ENCODE results near the gene SPEM2. TPM values are rescaled to one million over a fixed set of nuclear protein-coding genes. Genes with fewer than 3 reads are reported as not detected.
A peak's percentile ranks its signal among the peaks of the same experiment; 100 is the strongest.

Gene SPEM2
- total and polyA plus RNA-seq, 7 donors: 0.03 TPM; not detected in 6

DNA sequence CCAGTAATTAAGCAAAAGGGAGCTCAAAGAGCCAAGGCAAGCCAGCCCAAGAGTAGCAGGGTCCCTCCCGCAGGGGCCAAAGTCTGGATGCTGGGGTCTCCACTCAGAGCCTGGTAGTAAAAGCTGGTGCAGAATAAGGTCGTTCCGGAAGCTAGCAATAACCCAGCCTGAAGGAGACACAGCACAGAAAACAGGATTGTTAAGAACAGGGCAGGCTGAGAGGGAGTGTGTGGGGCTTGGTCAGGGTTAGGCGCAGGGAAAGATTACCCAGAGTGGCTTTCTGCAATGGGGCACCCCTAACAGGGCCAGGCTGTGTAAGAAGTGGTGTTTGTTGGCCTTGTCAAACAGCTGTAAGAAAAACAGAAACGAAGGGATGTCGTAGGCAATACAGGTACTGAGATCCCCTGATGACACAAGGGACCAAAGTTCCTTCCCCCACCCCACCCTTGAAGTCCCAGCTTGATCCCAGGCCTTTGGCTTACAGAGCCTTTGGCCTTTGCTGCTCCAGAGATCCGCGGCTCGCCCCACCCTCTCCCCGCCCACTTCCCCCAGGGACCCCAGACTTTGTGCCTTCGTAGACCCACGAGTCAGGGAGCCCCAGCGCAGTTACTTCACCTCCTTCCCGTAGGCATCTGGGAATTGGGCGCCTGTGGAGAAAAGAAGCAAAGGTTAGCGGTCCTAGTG, 22.2 kb upstream of the SPEM2 start:
- Histone ChIP-seq H3K9me3 (no peaks in the 10 kb centered on the region), H3K36me3 (ENCODE audit: insufficient read depth in 1 of 2, low read depth in 1 of 2) (peaks cover 0 to 7% of the 10 kb centered on the region in 2 donors), H3K4me3 (peak overlapping the region; percentile 73), H3K27ac (peak overlapping the region; percentile 75), H3K4me1 (peaks cover 9% of the 10 kb centered on the region), H3K27me3 (ENCODE audit: insufficient read depth in 3 of 3, low read length in 2 of 3) (no peaks in the 10 kb centered on the region)
- 10 to 11% (median 10%) methylated on average over 16 of the region's 16 CpGs for WGBS, 3 donors
- no peak for TF ChIP-seq CTCF (IDR thresholded peaks at IDR 0.05)
- DNase-seq (peak; percentile 76 to 83), ATAC-seq (peak in 2 of 4 donors; percentile 2 to 6)
- intact Hi-C loops (cut with DNase I): no loop called here

DNA sequence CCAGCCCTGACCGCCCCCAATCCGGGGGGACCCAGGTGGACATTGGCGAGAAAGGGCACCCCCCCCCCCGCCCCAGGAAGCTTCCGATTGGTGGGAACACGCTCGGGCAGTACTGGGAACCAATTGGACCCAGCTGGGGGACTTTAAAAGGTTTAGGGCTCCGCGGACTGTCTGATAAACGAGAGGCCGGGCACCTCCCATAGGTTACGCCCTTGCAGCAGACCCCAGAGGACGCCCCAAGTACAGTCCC, 21.8 kb upstream of the SPEM2 start:
- H3K4me3 ChIP-seq: peak overlapping the region; percentile 73
- ATAC-seq (peak; percentile 61 to 72 (median 62)), DNase-seq (no peak)
- no peaks in the 10 kb centered on the region for H3K27me3 ChIP-seq (ENCODE audit: insufficient read depth in 3 of 3, low read length in 2 of 3)
- intact Hi-C loops (cut with DNase I): no loop called here
- H3K27ac ChIP-seq: peak overlapping the region; percentile 75
- WGBS, 3 donors: 0% methylated on average over 13 of the region's 13 CpGs
- H3K36me3 ChIP-seq (ENCODE audit: insufficient read depth in 1 of 2, low read depth in 1 of 2): peaks cover 0 to 7% of the 10 kb centered on the region in 2 donors
- H3K4me1 ChIP-seq: peaks cover 9% of the 10 kb centered on the region
- no peaks in the 10 kb centered on the region for H3K9me3 ChIP-seq
- TF ChIP-seq CTCF (IDR thresholded peaks at IDR 0.05): no peak

- H3K27ac ChIP-seq: peak within 1 kb of the TSS; percentile 75
- intact Hi-C loops (cut with DNase I): loop anchor here (1.0 to 2.0 kb wide), 2 partner anchors 31 to 80 kb away; partner anchors contain the start of genes POLR2A (in 1 of the 2) and TMEM102 (in 1 of the 2)
- no peak for TF ChIP-seq CTCF (IDR thresholded peaks at IDR 0.05)
- H3K36me3 ChIP-seq (ENCODE audit: insufficient read depth in 1 of 2, low read depth in 1 of 2): peaks cover 0 to 7% of the 10 kb centered on the region in 2 donors
- DNase-seq (peak; percentile 98 to 99), ATAC-seq (peak; percentile 91 to 93 (median 92))
- H3K4me1 ChIP-seq: peaks cover 9% of the 10 kb centered on the region
- H3K9me3 ChIP-seq: no peaks in the 10 kb centered on the region
- peak within 1 kb of the TSS; percentile 73 for H3K4me3 ChIP-seq
- 0% methylated on average over 38 to 49 of the region's 49 CpGs for WGBS, 3 donors
- H3K27me3 ChIP-seq (ENCODE audit: insufficient read depth in 3 of 3, low read length in 2 of 3): no peaks in the 10 kb centered on the region
These were observed 21.3 kb upstream of the SPEM2 start, which contains the start of gene TMEM256 for GRCh38 chr17:7403977-7404736. Gene TMEM256 (minus strand): TSS chr17:7404097. CDS start chr17:7404084, 13 bp downstream.

DNA sequence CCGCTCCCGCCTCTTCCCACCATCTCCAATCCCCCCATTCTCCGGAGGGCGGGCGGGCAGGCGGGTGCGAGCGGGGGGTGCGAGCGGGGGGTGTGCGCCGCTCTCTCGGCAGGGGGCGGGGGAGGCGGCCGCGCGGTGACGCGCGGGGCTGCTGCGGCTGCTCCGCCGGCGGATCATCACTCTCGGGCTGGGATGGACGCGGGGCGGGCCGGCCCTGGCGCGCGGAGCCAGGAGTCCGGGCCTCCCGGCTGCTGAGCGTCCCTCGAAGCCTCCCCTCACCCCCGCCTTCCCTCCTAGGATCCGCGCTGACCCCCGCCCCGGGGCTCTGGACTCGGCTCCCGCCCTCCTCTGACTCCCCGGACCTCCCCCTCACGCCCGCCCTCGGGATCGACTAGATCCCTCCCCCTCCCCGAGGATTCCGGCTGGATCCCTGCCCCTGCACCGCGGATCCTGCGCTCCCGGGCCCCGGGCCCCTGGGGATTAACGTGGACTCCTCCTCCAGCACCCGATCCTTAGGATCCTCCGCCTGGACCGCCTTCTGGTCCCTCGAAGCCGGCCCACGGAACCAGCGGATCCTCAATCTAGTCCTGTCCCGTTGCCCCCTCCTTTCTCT, 20.6 kb upstream of the SPEM2 start:
- H3K27ac ChIP-seq: peak overlapping the region; percentile 75
- ATAC-seq: peak; percentile 49 to 72 (median 55)
- peak overlapping the region; percentile 73 for H3K4me3 ChIP-seq
- 0 to 1% (median 0%) methylated on average over 40 to 63 of the region's 65 CpGs for WGBS, 3 donors
- peaks cover 9% of the 10 kb centered on the region for H3K4me1 ChIP-seq
- H3K36me3 ChIP-seq (ENCODE audit: insufficient read depth in 1 of 2, low read depth in 1 of 2): peaks cover 0 to 4% of the 10 kb centered on the region in 2 donors
- H3K27me3 ChIP-seq (ENCODE audit: insufficient read depth in 3 of 3, low read length in 2 of 3): no peaks in the 10 kb centered on the region
- TF ChIP-seq CTCF (IDR thresholded peaks at IDR 0.05): no peak
- H3K9me3 ChIP-seq: no peaks in the 10 kb centered on the region
- peak; percentile 70 to 84 for DNase-seq
- intact Hi-C loops (cut with DNase I): loop anchor here (1.0 to 2.0 kb wide), 2 partner anchors 30 to 79 kb away; partner anchors contain the start of genes POLR2A (in 1 of the 2) and TMEM102 (in 1 of the 2)
